Measurements from ENCODE around the gene HIP1R. TPM values are rescaled to one million over a fixed set of nuclear protein-coding genes. Genes with fewer than 3 reads are reported as not detected.
A peak's percentile ranks its signal among the peaks of the same experiment; 100 is the strongest.

Gene HIP1R
- total and polyA plus RNA-seq, 2 of the 8 experiments (the other 6 are each of a cell fraction or from before 2014, with no cell fraction given) = 11.2 to 14.5 TPM

GRCh38 chr12:122894193-122895121 lies 59.2 kb downstream of the HIP1R start:
- no peak for DNase-seq (ENCODE audit: low read depth in 1 of 2, low spot score in 2 of 2)
- POLR2A ChIA-PET (ENCODE audit: partially characterized antibody) = interaction anchor here (0.6 to 1.7 kb wide), 5 partner anchors 8 to 169 kb away, joined by 3 to 4 read pairs (median 3); no protein-coding TSS in a partner anchor
- H3K27ac ChIP-seq (ENCODE audit: low read depth, low read length) = no peak overlapping the region
- H3K4me1 ChIP-seq (replicated peaks in 1 of 4; ENCODE audit: control insufficient read depth in 3 of 4, insufficient read depth in 4 of 4, low read length in 3 of 4) = peaks cover 6 to 19% (median 8%) of the 10 kb centered on the region in 4 experiments; a peak in 6 of 7 replicates
- H2BK120ac ChIP-seq (replicated peaks; ENCODE audit: low read depth, low read length) = no peak overlapping the region
- no peak overlapping the region for H3K4ac ChIP-seq (replicated peaks; ENCODE audit: insufficient read length, low read depth, low read length)
- no peaks in the 10 kb centered on the region for H3K9me3 ChIP-seq (ENCODE audit: insufficient read depth in 2 of 2, low read depth in 1 of 2, low read length in 1 of 2)
- no peak overlapping the region for H3K18ac ChIP-seq (ENCODE audit: extremely low read depth, low read length)
- no peak overlapping the region for H2AFZ ChIP-seq (ENCODE audit: low read length)
- 81% methylated on average over 15 of the region's 15 CpGs; no CpG with 5 or more reads in 1 of the 2 experiments for WGBS, 2 experiments (ENCODE audit: extremely low coverage in 1 of 2, insufficient coverage in 1 of 2, insufficient read length in 1 of 2, insufficient replicate concordance in 2 of 2, low coverage in 1 of 2, low lambda C conversion rate in 2 of 2, missing lambda C conversion rate in 1 of 2)
- H2BK15ac ChIP-seq (ENCODE audit: low read length) = no peak overlapping the region
- H3K36me3 ChIP-seq (ENCODE audit: control insufficient read depth in 2 of 4, insufficient read depth in 4 of 4, low read length in 3 of 4) = no peaks in the 10 kb centered on the region
- H3K14ac ChIP-seq (ENCODE audit: insufficient read length) = no peak overlapping the region
- peak overlapping the region; percentile 39; the same call in 1 of the 2 replicates for H2BK12ac ChIP-seq (ENCODE audit: low read depth, low read length)
- CTCF ChIA-PET (ENCODE audit: partially characterized antibody) = interaction anchor here (0.5 to 2.7 kb wide), 7 partner anchors 12 to 544 kb away, joined by 3 to 8 read pairs (median 4); no protein-coding TSS in a partner anchor
- H4K20me1 ChIP-seq (replicated peaks in 1 of 2; ENCODE audit: control insufficient read depth in 1 of 2, insufficient read depth in 2 of 2, low read length in 2 of 2) = peaks cover 4 to 9% of the 10 kb centered on the region in 2 experiments
- H3K4me2 ChIP-seq (ENCODE audit: insufficient read depth in 1 of 2, low read depth in 2 of 2, low read length in 2 of 2) = peak overlapping the region; percentile 69 to 94
- no peak overlapping the region for H2BK5ac ChIP-seq (ENCODE audit: low read depth, low read length)
- no peak overlapping the region for H3K23ac ChIP-seq (ENCODE audit: insufficient read length)
- peak overlapping the region; percentile 46 to 91 (median 74); a peak in 5 of 8 replicates for H3K4me3 ChIP-seq (ENCODE audit: extremely low read depth in 1 of 4, insufficient read depth in 2 of 4, low read depth in 3 of 4, low read length in 4 of 4)
- H3K9ac ChIP-seq (replicated peaks in 1 of 4; ENCODE audit: extremely low read depth in 1 of 4, low read depth in 3 of 4, low read length in 3 of 4) = peak overlapping the region in 1 of 4 experiments; percentile 13; a peak in 1 of 7 replicates
- no peak overlapping the region for H4K5ac ChIP-seq (ENCODE audit: insufficient read length, low read depth, low read length)
- no peak overlapping the region for H3K56ac ChIP-seq (replicated peaks; ENCODE audit: insufficient read length, low read depth, low read length)
- peaks cover 4% of the 10 kb centered on the region; the same call in 1 of the 2 replicates for H3K23me2 ChIP-seq (ENCODE audit: low read depth, low read length)
- H4K91ac ChIP-seq (replicated peaks; ENCODE audit: insufficient read length, low read length) = no peak overlapping the region
- H2AK5ac ChIP-seq (ENCODE audit: low read depth, low read length) = 0 out of 2 replicates have a peak overlapping the region, but pooled peaks have one; percentile 43
- no peak overlapping the region for H4K8ac ChIP-seq (ENCODE audit: extremely low read depth, insufficient read depth, low read length)
- FAIRE-seq = no peak
- peaks cover 3 to 28% (median 20%) of the 10 kb centered on the region in 4 experiments for H3K27me3 ChIP-seq (replicated peaks in 1 of 4; ENCODE audit: control insufficient read depth in 3 of 4, extremely low read depth in 1 of 4, insufficient read depth in 3 of 4, low read length in 3 of 4)
- no peaks in the 10 kb centered on the region; the same call in 1 of the 2 replicates for H3K79me1 ChIP-seq (ENCODE audit: low read depth, low read length)
- H2BK20ac ChIP-seq (ENCODE audit: low read length) = no peak overlapping the region
- peaks cover 0 to 39% of the 10 kb centered on the region in 2 experiments; a peak in 2 of 4 replicates for H3K79me2 ChIP-seq (ENCODE audit: control insufficient read depth in 1 of 2, insufficient read depth in 2 of 2, low read length in 2 of 2)
- TF ChIP-seq E2F6 (IDR thresholded peaks at IDR 0.05) = no peak; the same call in 1 of the 2 replicates
- TF ChIP-seq SIRT6 (IDR thresholded peaks at IDR 0.05; ENCODE audit: low read length) = no peak
- TF ChIP-seq TAF1 (IDR thresholded peaks at IDR 0.05; ENCODE audit: low read depth, low read length) = no peak
- TF ChIP-seq RAD21 (IDR thresholded peaks at IDR 0.05 in 1 of 2, conservative IDR thresholded peaks at IDR 0.05 in 1 of 2; ENCODE audit: low read depth in 2 of 2, low read length in 2 of 2) = no peak
- no peak for TF ChIP-seq SAP30 (IDR thresholded peaks at IDR 0.05; ENCODE audit: insufficient read depth, insufficient replicate concordance, low read length)
- no peak for TF ChIP-seq TCF12 (IDR thresholded peaks at IDR 0.05; ENCODE audit: low read depth, low read length)
- TF ChIP-seq CREB1 (IDR thresholded peaks at IDR 0.05) = no peak
